GDM1 (cell line): ENCODE results near the gene LIN28B.
"Not testable (repeated sequence)": the region's sequence is repeated elsewhere in the genome, so short reads cannot be mapped to it uniquely, and the experiment has no call there.

Source experiments
- DNase-seq: peaks from one replicate; lab custom pipeline; 2025; lab: John Stamatoyannopoulos, UW

Gene LIN28B

DNA sequence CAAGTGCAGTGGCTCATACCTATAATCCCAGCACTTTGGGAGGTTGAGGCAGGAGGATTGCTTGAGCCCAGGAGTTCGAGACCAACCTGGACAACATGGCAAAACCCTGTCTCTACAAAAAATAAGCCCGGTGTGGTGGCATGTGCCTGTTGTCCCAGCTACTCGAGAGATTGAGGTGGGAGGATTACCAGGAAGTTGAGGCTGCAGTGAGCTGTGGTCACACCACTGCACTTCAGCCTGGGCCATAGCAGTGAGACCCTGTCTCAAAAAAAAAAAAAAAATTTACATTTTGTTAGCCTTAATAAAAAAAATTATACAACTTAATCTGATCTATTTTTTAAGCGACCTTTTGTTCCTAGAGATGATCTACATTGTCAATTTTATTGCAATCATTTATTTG is 56.6 kb downstream of the LIN28B start:
- DNase-seq = not testable (repeated sequence)

DNA sequence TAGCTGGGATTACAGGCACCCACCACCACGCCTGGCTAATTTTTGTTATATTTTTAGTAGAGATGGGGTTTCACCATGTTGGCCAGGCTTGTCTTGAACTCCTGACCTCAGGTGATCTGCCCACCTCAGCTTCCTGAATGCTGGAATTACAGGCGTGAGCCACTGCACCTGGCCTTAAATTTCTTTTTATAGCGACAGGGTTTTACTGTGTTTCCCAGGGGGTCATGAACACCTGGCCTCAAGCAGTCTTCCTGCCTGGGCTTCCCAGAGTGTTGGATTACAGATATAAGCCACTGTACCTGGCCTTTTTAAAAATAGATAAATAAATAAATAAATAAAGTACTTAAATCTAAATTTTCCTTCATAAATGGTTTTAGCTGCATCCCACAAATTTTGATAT is 57.5 kb downstream of the LIN28B start:
- no peak for DNase-seq

GRCh38 chr6:105014954-105015353 is 58.0 kb downstream of the LIN28B start:
- no peak for DNase-seq

DNA sequence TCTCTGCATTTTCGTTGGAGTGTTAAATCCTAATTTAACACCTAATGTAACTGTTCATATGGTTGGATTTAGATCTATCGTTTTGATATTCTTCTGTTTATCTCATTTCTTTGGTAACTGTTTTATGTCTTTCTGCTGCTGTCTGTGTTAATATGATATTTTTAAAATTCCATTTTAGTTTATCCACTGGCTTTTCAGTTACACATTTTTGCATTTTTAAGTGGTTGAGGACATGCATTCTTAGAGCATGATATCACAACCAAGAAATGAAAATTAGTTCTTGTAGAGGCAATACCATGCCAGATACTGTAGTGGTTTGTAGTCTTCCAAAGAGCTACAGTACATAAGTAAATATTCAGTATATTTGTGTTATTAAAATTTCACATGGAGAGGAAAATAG is 58.6 kb downstream of the LIN28B start:
- DNase-seq = no peak

- DNase-seq = no peak
Measured at GRCh38 chr6:105019285-105019684, 62.4 kb downstream of the LIN28B start.

- no peak for DNase-seq
Measured at GRCh38 chr6:105021399-105021798, 64.5 kb downstream of the LIN28B start.

DNA sequence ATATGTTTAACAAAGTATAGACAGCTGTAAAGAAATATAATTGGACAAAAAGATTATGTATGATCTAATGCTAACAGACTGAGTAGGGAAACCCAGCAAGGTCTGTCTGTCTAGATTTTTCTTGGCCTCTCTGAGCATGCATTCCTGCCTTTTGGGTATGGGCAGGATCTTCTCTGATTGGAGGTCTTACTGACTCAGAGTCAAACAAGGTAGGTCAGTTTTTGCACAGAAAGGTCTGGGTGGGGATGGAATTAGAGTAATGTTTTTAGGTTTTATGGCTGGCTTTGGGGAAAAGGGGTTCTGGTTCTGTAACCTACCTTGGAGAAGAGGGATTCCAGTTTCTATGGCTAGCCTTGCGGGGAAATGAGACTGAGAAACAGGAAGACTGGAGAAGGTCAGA is 65.5 kb downstream of the LIN28B start:
- no peak for DNase-seq

DNA sequence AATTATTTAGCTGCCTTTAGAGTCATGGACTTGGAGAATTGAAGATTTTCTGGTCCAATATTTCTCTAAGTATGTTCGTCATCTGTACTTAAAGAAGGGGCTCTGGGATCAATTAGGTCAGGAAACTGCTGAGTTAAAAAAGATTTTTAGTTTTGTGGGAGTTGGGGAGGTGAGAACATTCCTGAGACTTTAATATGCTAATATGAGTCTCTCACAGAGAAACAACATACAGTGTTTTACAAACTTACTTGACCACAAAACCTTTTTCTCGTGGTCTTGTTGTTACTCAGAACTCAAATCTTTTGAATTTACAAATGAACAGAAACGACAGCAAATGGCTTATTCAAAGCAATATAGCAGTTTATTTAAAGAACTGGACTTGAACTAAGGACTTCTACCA is 67.9 kb downstream of the LIN28B start:
- no peak for DNase-seq

DNA sequence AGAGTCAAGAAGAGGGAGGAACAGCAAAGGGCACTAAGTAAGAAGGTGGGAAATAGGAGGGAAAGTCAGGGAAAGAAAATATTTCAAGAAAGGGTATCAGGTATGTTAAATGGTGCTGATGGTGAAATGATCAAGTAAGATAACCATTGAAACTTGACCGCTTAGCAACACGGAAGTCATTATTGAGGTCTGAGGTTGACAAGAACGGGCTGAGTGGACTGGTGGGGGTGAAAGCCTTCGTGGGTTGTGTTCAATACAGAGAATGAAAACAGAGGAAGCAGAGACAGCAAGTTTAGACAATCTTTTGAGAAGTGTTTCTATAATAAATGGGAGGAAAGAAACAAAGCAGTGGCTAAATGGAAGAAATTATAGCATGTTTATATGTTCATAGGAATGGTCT is 72.0 kb downstream of the LIN28B start:
- DNase-seq = no peak

DNA sequence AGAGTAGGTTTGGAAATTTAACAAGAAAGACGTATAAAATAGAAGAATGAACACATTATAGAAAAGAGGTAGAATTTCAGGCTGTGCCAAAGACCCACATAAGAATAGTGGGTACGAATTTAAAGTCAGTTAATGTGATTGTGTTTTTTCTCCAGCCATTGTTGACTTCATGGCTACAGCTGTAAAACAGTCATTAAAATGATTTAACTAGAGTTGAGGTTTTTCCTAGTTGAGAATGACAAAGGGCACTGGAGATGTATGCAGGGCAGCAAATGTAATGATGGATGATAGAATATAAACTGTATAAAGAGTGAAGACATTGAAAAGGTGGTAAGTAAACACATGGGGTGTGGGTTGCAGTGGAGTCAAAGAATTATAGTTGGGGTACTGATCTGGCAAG is 72.7 kb downstream of the LIN28B start:
- no peak for DNase-seq

- no peak for DNase-seq
Measured at GRCh38 chr6:105034470-105034869, 77.6 kb downstream of the LIN28B start.

- no peak for DNase-seq
Measured at GRCh38 chr6:105035299-105035698, 78.4 kb downstream of the LIN28B start.

GRCh38 chr6:105036351-105036750 is 79.4 kb downstream of the LIN28B start:
- DNase-seq = no peak

DNA sequence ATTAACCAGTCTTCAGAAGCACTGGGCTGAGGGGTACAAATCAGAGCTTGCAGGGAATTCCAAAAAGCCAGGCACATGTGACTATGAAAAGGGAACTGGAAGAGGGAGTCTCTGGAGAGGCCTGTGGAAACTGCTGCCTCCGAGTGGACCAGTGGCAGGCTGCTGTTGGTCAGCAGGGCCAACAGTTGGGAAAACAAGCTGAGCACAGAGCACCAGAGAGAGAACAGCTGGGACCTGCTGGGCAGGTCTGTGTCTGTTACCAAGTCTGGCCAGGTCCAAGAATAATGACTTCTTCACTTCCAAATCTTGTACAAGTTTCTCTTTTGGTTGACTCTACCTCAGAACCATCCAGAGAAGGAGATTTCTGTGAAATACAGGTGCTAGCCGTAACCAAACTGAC is 81.4 kb downstream of the LIN28B start:
- no peak for DNase-seq

DNA sequence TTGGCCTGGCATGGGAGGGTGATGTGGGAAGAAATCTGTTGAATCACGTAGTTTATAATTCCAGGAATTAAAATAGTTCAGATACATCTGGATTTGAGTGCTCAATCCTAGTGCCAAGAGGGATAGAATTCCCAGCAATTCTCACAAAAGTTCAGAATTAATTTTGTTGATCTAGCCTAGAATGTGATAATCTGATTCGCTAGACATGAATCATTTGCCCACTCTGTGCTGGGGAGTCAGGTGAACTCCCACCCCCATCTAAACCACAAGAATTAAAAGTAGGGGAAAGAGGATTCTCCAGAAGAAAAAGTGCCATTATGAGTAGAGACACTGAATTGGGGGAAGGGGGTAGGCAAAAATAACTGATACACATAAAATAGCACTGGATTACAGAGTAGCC is 85.0 kb downstream of the LIN28B start:
- no peak for DNase-seq

GRCh38 chr6:105042648-105043047 is 85.7 kb downstream of the LIN28B start:
- no peak for DNase-seq

GRCh38 chr6:105043979-105044378 is 87.1 kb downstream of the LIN28B start:
- DNase-seq = no peak

DNA sequence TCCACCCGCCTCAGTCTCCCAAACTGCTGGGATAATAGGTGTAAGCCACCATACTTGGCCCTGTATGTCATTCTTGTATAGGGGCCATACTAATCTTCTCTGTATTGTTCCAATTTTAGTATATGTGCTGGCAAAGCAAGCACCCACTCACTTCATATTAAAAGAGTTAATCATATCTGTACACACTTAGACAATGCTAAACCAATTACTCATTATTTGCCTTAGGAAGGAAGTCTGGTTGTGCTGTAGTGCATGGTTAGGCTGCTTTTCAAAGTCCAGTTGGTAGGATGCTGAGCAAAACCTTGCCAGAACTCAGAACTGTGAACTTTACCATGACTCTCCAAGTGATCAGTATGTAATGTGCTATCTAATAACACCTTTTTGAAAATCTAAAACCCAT is 88.6 kb downstream of the LIN28B start:
- no peak for DNase-seq

GRCh38 chr6:105051941-105052471 is 95.1 kb downstream of the LIN28B start:
- DNase-seq = no peak

- no peak for DNase-seq
Measured at GRCh38 chr6:105056646-105057045, 99.7 kb downstream of the LIN28B start.

GRCh38 chr6:105057160-105057559 is 100.3 kb downstream of the LIN28B start:
- no peak for DNase-seq

GRCh38 chr6:105058316-105058715 is 101.4 kb downstream of the LIN28B start:
- no peak for DNase-seq

GRCh38 chr6:105058846-105059245 is 101.9 kb downstream of the LIN28B start:
- peak; percentile 59 for DNase-seq

DNA sequence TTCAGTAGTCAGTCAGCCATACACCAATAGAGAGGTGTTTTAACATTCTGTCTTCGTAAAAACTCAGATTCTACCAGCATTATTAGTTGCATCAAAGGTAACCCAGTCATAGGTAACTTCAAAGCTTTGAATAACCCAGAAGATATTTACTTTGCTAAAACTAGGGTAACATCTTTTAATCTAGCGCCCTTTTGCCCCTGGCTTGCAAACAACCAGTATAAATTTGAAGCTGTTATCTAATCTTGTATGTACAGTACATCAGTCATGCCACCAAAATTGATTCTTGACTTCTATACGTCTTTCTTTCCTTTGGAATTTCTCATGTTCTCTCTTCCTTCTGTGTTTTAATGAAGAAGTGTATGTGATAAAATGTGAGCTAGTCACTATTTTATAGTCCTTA is 109.3 kb downstream of the LIN28B start:
- no peak for DNase-seq

GRCh38 chr6:105066836-105067235 is 109.9 kb downstream of the LIN28B start:
- no peak for DNase-seq
